Ovary (tissue), 3 donors: ENCODE results near the gene HIRIP3.

ENCODE experiments used
- CTCF ChIP-seq, 3 donors: fragments of 450-650 bp in 2 of 3; fragments of 200-600 bp in 1 of 3; IDR thresholded peaks; one replicate each; pipeline versions ENCODE4 v1.5.1 to v1.8.0; 2016 to 2022; ENCODE audit warnings: antibody characterized with exemption in 3 of 3, mild to moderate bottlenecking in 1 of 3
- EP300 ChIP-seq: sonication (generic); formaldehyde crosslinking; IDR thresholded peaks from one replicate; pipeline ENCODE4 v1.6.1; 2017; ENCODE audit warnings: antibody characterized with exemption
- POLR2A ChIP-seq: fragments of 450-650 bp; IDR thresholded peaks from one replicate; pipeline ENCODE4 v1.6.1; 2017; ENCODE audit warnings: antibody characterized with exemption, mild to moderate bottlenecking, moderate library complexity
- donor health status: DM: no; HTN: no; CAD: no.

GRCh38 chr16:29950806-29951461 lies 44.5 kb downstream of the HIRIP3 start:
- TF ChIP-seq POLR2A (no peak), CTCF (IDR thresholded peaks at IDR 0.05) (no peak), EP300 (no peak)
